ENCODE results near the gene BCAS1.

The BCAS1 gene

GRCh38 chr20:54044156-54044555 is 26.2 kb downstream of the BCAS1 start:
- DNase-seq: no peak

- DNase-seq: peak; percentile 58
These were observed 27.1 kb downstream of the BCAS1 start for GRCh38 chr20:54043076-54043967.

- DNase-seq: no peak
These were observed 28.4 kb downstream of the BCAS1 start for GRCh38 chr20:54042021-54042420.

- DNase-seq: no peak
These were observed 29.1 kb downstream of the BCAS1 start for GRCh38 chr20:54041336-54041735.

- DNase-seq: no peak
These were observed 29.9 kb downstream of the BCAS1 start for GRCh38 chr20:54040531-54040930.

GRCh38 chr20:54038961-54039360 is 31.4 kb downstream of the BCAS1 start:
- no peak for DNase-seq

GRCh38 chr20:54037525-54037924 is 32.9 kb downstream of the BCAS1 start:
- no peak for DNase-seq

- DNase-seq: no peak
These were observed 40.8 kb downstream of the BCAS1 start for GRCh38 chr20:54029643-54030042.

- DNase-seq: no peak
These were observed 41.2 kb downstream of the BCAS1 start for GRCh38 chr20:54029176-54029575.

GRCh38 chr20:54028276-54029011 is 42.0 kb downstream of the BCAS1 start:
- DNase-seq: no peak

GRCh38 chr20:54027704-54028103 is 42.7 kb downstream of the BCAS1 start:
- no peak for DNase-seq

GRCh38 chr20:54026295-54027064 is 43.9 kb downstream of the BCAS1 start:
- DNase-seq: no peak

- no peak for DNase-seq
These were observed 45.1 kb downstream of the BCAS1 start for GRCh38 chr20:54025251-54025771.

- DNase-seq: no peak
These were observed 47.0 kb downstream of the BCAS1 start for GRCh38 chr20:54023406-54023805.

- no peak for DNase-seq
These were observed 48.8 kb downstream of the BCAS1 start for GRCh38 chr20:54021446-54022235.

- no peak for DNase-seq
These were observed 49.5 kb downstream of the BCAS1 start for GRCh38 chr20:54020868-54021267.

- no peak for DNase-seq
These were observed 50.0 kb downstream of the BCAS1 start for GRCh38 chr20:54020348-54020747.

GRCh38 chr20:54019585-54019984 is 50.8 kb downstream of the BCAS1 start:
- DNase-seq: no peak

- DNase-seq: no peak
These were observed 51.3 kb downstream of the BCAS1 start for GRCh38 chr20:54019127-54019526.

- no peak for DNase-seq
These were observed 52.5 kb downstream of the BCAS1 start for GRCh38 chr20:54017846-54018245.

GRCh38 chr20:54015496-54015895 is 54.9 kb downstream of the BCAS1 start:
- DNase-seq: no peak

GRCh38 chr20:54014293-54014926 is 56.0 kb downstream of the BCAS1 start:
- DNase-seq: no peak
